Stimulated activated naive CD8-positive, alpha-beta T cell treated with anti-CD3 and anti-CD28 coated beads, Interleukin-15, Interleukin-2, amounts not matched to agents 100 ng/mL and 50 ng/mL, for 24 hours (primary cell): ENCODE data around the gene PPP3CA.

Experiments
- H3K27ac Mint-ChIP-seq: one replicate; pipeline ENCODE4 v1.8.0; 2021; ENCODE audit warnings: mild to moderate bottlenecking, mixed read lengths
- H3K27me3 Mint-ChIP-seq: one replicate; pipeline ENCODE4 v1.8.0; 2021; ENCODE audit warnings: mixed read lengths
- H3K36me3 Mint-ChIP-seq: one replicate; pipeline ENCODE4 v1.8.0; 2021; ENCODE audit warnings: low read depth, mixed read lengths
- H3K4me1 Mint-ChIP-seq: one replicate; pipeline ENCODE4 v1.8.0; 2021; ENCODE audit warnings: low read depth, mixed read lengths
- H3K4me3 Mint-ChIP-seq: one replicate; pipeline ENCODE4 v1.8.0; 2021; ENCODE audit warnings: mild to moderate bottlenecking, mixed read lengths
- H3K9me3 Mint-ChIP-seq: one replicate; pipeline ENCODE4 v1.8.0; 2021; ENCODE audit warnings: mixed read lengths

PPP3CA gene

GRCh38 chr4:101071241-101071640, 276.1 kb downstream of the PPP3CA start:
- Mint-ChIP-seq H3K9me3 (no peaks in the 10 kb centered on the region), H3K4me1 (peaks cover 12% of the 10 kb centered on the region), H3K36me3 (peaks cover 20% of the 10 kb centered on the region), H3K27ac (no peak overlapping the region), H3K4me3 (no peak overlapping the region), H3K27me3 (no peaks in the 10 kb centered on the region)

- Mint-ChIP-seq H3K27me3 (no peaks in the 10 kb centered on the region), H3K9me3 (no peaks in the 10 kb centered on the region), H3K36me3 (peaks cover 10% of the 10 kb centered on the region), H3K4me3 (no peak overlapping the region), H3K27ac (no peak overlapping the region), H3K4me1 (no peaks in the 10 kb centered on the region)
Measured at GRCh38 chr4:101068115-101068514, 279.2 kb downstream of the PPP3CA start.

- Mint-ChIP-seq H3K4me1 (no peaks in the 10 kb centered on the region), H3K27me3 (no peaks in the 10 kb centered on the region), H3K4me3 (no peak overlapping the region), H3K36me3 (peaks cover 13% of the 10 kb centered on the region), H3K9me3 (no peaks in the 10 kb centered on the region), H3K27ac (no peak overlapping the region)
Measured at GRCh38 chr4:101067383-101067782, 279.9 kb downstream of the PPP3CA start.

- H3K27ac Mint-ChIP-seq = no peak overlapping the region
- no peaks in the 10 kb centered on the region for H3K27me3 Mint-ChIP-seq
- peaks cover 13% of the 10 kb centered on the region for H3K36me3 Mint-ChIP-seq
- no peaks in the 10 kb centered on the region for H3K9me3 Mint-ChIP-seq
- no peaks in the 10 kb centered on the region for H3K4me1 Mint-ChIP-seq
- no peak overlapping the region for H3K4me3 Mint-ChIP-seq
Measured at GRCh38 chr4:101066626-101067170, 280.6 kb downstream of the PPP3CA start.

GRCh38 chr4:101065935-101066485, 281.3 kb downstream of the PPP3CA start:
- Mint-ChIP-seq H3K9me3 (no peaks in the 10 kb centered on the region), H3K27me3 (no peaks in the 10 kb centered on the region), H3K4me1 (no peaks in the 10 kb centered on the region)

GRCh38 chr4:101065346-101065745, 282.0 kb downstream of the PPP3CA start:
- no peaks in the 10 kb centered on the region for H3K4me1 Mint-ChIP-seq
- H3K36me3 Mint-ChIP-seq = peaks cover 16% of the 10 kb centered on the region
- H3K9me3 Mint-ChIP-seq = no peaks in the 10 kb centered on the region
- no peak overlapping the region for H3K27ac Mint-ChIP-seq
- no peak overlapping the region for H3K4me3 Mint-ChIP-seq
- no peaks in the 10 kb centered on the region for H3K27me3 Mint-ChIP-seq

More at GRCh38 chr4:101065935-101066485, 281.3 kb downstream of the PPP3CA start:
- H3K36me3 Mint-ChIP-seq = peaks cover 13% of the 10 kb centered on the region
- no peak overlapping the region for H3K27ac Mint-ChIP-seq
- H3K4me3 Mint-ChIP-seq = no peak overlapping the region

- H3K36me3 Mint-ChIP-seq = peaks cover 22% of the 10 kb centered on the region
- no peak overlapping the region for H3K27ac Mint-ChIP-seq
- H3K9me3 Mint-ChIP-seq = no peaks in the 10 kb centered on the region
- H3K27me3 Mint-ChIP-seq = no peaks in the 10 kb centered on the region
- no peaks in the 10 kb centered on the region for H3K4me1 Mint-ChIP-seq
- H3K4me3 Mint-ChIP-seq = no peak overlapping the region
Measured at GRCh38 chr4:101064541-101065180, 282.7 kb downstream of the PPP3CA start.

GRCh38 chr4:101055392-101055791, 291.9 kb downstream of the PPP3CA start:
- Mint-ChIP-seq H3K27ac (no peak overlapping the region), H3K36me3 (peaks cover 12% of the 10 kb centered on the region), H3K4me3 (no peak overlapping the region), H3K9me3 (no peaks in the 10 kb centered on the region), H3K4me1 (peaks cover 6% of the 10 kb centered on the region), H3K27me3 (no peaks in the 10 kb centered on the region)

- H3K27ac Mint-ChIP-seq = no peak overlapping the region
- H3K27me3 Mint-ChIP-seq = no peaks in the 10 kb centered on the region
- H3K4me1 Mint-ChIP-seq = peaks cover 6% of the 10 kb centered on the region
- no peaks in the 10 kb centered on the region for H3K9me3 Mint-ChIP-seq
- peaks cover 3% of the 10 kb centered on the region for H3K36me3 Mint-ChIP-seq
- peak overlapping the region; percentile 30 for H3K4me3 Mint-ChIP-seq
Measured at GRCh38 chr4:101050837-101051205, 296.5 kb downstream of the PPP3CA start.

- Mint-ChIP-seq H3K9me3 (no peaks in the 10 kb centered on the region), H3K4me1 (peaks cover 6% of the 10 kb centered on the region), H3K27ac (no peak overlapping the region), H3K27me3 (no peaks in the 10 kb centered on the region), H3K4me3 (no peak overlapping the region), H3K36me3 (peaks cover 4% of the 10 kb centered on the region)
Measured at GRCh38 chr4:101050088-101050836, 297.1 kb downstream of the PPP3CA start.

- no peak overlapping the region for H3K27ac Mint-ChIP-seq
- H3K4me1 Mint-ChIP-seq = peaks cover 6% of the 10 kb centered on the region
- H3K36me3 Mint-ChIP-seq = peaks cover 9% of the 10 kb centered on the region
- no peaks in the 10 kb centered on the region for H3K27me3 Mint-ChIP-seq
- no peaks in the 10 kb centered on the region for H3K9me3 Mint-ChIP-seq
- no peak overlapping the region for H3K4me3 Mint-ChIP-seq
Measured at GRCh38 chr4:101049549-101050001, 297.8 kb downstream of the PPP3CA start.

- Mint-ChIP-seq H3K36me3 (peaks cover 9% of the 10 kb centered on the region), H3K27ac (no peak overlapping the region), H3K4me1 (peaks cover 11% of the 10 kb centered on the region), H3K4me3 (no peak overlapping the region), H3K9me3 (no peaks in the 10 kb centered on the region), H3K27me3 (no peaks in the 10 kb centered on the region)
Measured at GRCh38 chr4:101044766-101045165, 302.6 kb downstream of the PPP3CA start.

GRCh38 chr4:101042847-101043246, 304.5 kb downstream of the PPP3CA start:
- H3K27me3 Mint-ChIP-seq = no peaks in the 10 kb centered on the region
- H3K36me3 Mint-ChIP-seq = peaks cover 19% of the 10 kb centered on the region
- H3K27ac Mint-ChIP-seq = no peak overlapping the region
- H3K9me3 Mint-ChIP-seq = no peaks in the 10 kb centered on the region
- no peak overlapping the region for H3K4me3 Mint-ChIP-seq
- peaks cover 28% of the 10 kb centered on the region for H3K4me1 Mint-ChIP-seq

GRCh38 chr4:101040776-101041175, 306.6 kb downstream of the PPP3CA start:
- Mint-ChIP-seq H3K27me3 (no peaks in the 10 kb centered on the region), H3K36me3 (peaks cover 24% of the 10 kb centered on the region), H3K4me1 (peaks cover 32% of the 10 kb centered on the region), H3K27ac (no peak overlapping the region), H3K9me3 (no peaks in the 10 kb centered on the region), H3K4me3 (no peak overlapping the region)

GRCh38 chr4:101039367-101039766, 308.0 kb downstream of the PPP3CA start:
- H3K27ac Mint-ChIP-seq = peak overlapping the region; percentile 94
- H3K4me1 Mint-ChIP-seq = peaks cover 32% of the 10 kb centered on the region
- peaks cover 19% of the 10 kb centered on the region for H3K36me3 Mint-ChIP-seq
- H3K27me3 Mint-ChIP-seq = no peaks in the 10 kb centered on the region
- no peaks in the 10 kb centered on the region for H3K9me3 Mint-ChIP-seq
- H3K4me3 Mint-ChIP-seq = peak overlapping the region; percentile 38
